ENCODE data around the gene TMSB4X. TPM values are rescaled to one million over a fixed set of nuclear protein-coding genes. Genes with fewer than 3 reads are reported as not detected.

TMSB4X gene
- total RNA-seq, 4 donors from 2014 or later: 3,029 to 4,490 (median 3,421) TPM

DNA sequence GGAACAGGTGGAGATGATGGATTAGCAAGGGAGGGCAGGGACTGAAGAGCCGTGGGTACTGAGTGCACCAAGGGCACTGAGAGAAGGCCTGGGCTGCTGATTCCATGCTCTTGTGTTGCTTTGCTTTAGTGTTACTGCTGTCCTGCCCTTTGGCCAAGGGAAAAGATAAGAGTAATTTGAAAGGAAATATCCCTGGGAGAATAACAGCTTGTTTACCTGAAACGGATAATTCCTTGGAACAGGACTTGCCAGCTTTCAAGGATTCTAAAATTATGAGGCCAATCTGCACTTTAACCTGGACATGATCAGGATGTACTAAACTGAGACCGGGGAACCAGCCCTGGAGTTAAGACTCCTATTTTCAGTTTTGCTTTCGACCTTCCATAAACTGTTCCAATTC lies 49.1 kb downstream of the TMSB4X start:
- WGBS, 2 donors: 64 to 68% methylated on average over 4 of the region's 4 CpGs
- Histone ChIP-seq H3K27me3 (no peaks in the 10 kb centered on the region), H3K4me1 (peaks cover 0 to 5% (median 0%) of the 10 kb centered on the region in 4 donors), H3K4me3 (no peak overlapping the region), H3K36me3 (no peaks in the 10 kb centered on the region), H3K9me3 (no peaks in the 10 kb centered on the region), H3K27ac (no peak overlapping the region)
- no peak for DNase-seq (ENCODE audit: low spot score in 2 of 2)
- no peak for TF ChIP-seq EP300 (IDR thresholded peaks at IDR 0.05)
- no peak for TF ChIP-seq CTCF (IDR thresholded peaks at IDR 0.05)
- TF ChIP-seq POLR2A (IDR thresholded peaks at IDR 0.05): no peak

DNA sequence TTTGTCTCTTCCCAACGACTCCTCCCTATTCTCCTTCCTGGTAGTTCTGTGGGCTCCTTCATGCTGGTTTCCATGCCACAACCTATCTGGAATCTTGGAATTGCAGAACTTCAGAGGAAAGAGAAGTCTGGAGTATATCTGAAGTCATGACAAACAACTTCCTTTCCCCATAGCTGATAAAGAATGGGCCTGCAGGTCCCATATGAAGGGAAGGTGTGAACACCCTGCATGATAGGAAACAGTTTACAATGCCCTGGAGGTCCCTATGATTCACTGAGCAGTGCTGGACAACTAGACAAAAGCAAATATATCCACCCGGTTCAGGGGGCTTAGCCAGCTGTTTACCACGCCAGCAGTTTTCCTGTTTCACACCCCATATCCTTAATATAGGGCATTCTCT lies 50.1 kb downstream of the TMSB4X start:
- H3K36me3 ChIP-seq: no peaks in the 10 kb centered on the region
- no peak overlapping the region for H3K4me3 ChIP-seq
- no peaks in the 10 kb centered on the region for H3K27me3 ChIP-seq
- H3K27ac ChIP-seq: no peak overlapping the region
- H3K4me1 ChIP-seq: peaks cover 0 to 15% (median 2%) of the 10 kb centered on the region in 4 donors
- TF ChIP-seq CTCF (IDR thresholded peaks at IDR 0.05) (no peak), EP300 (IDR thresholded peaks at IDR 0.05) (no peak), POLR2A (IDR thresholded peaks at IDR 0.05) (no peak)
- no peak for DNase-seq (ENCODE audit: low spot score in 2 of 2)
- no peaks in the 10 kb centered on the region for H3K9me3 ChIP-seq
- 69 to 90% methylated on average over 2 to 3 of the region's 3 CpGs for WGBS, 2 donors

Other genes starting within 250 kb of the TMSB4X start
- 100 to 1,000 TPM; 141 to 614 (median 393) TPM for gene PRPS2, start 183.7 kb upstream of the TMSB4X start, total RNA-seq
- gene TLR7, start 108.0 kb upstream of the TMSB4X start, total RNA-seq: 1 to 10 TPM in 1 of 4 donors, under 1 TPM in 3; 0.30 to 1.2 (median 0.64) TPM
- gene TLR8, start 68.5 kb upstream of the TMSB4X start, total RNA-seq: 1 to 10 TPM in 3 of 4 donors, under 1 TPM in 1; 0.63 to 1.8 (median 1.4) TPM
- not detected for gene FAM9C, start 69.5 kb downstream of the TMSB4X start, total RNA-seq

All from tibial nerve (tissue), 4 donors.